Panc1 (cell line): ENCODE results near the gene ESYT2. TPM values are rescaled to one million over a fixed set of nuclear protein-coding genes. Genes with fewer than 3 reads are reported as not detected.

Experiments used
- ATAC-seq: fragments of 200-7000 bp; cut with Tn5 transposase; 2 replicates; pipeline ENCODE4 v1.9.1; 2020; ENCODE audit warnings: mild to moderate bottlenecking, moderate library complexity
- BruUV-seq: library from RNA; stranded (reverse); fragments of 400-500 nt; replicated peaks from 2 replicates; lab custom pipeline; 2021; lab: Mats Ljungman, UMichigan
- CTCF ChIA-PET: fragments of 300-600 bp; sonication (Branson Sonifier 250); formaldehyde crosslinking; loops from one replicate; lab custom pipeline; 2022; ENCODE audit warnings: antibody characterized with exemption; lab: Charles Lee
- POLR2A ChIA-PET: fragments of 300-600 bp; sonication (Branson Sonifier 250); formaldehyde crosslinking; loops from one replicate; lab custom pipeline; 2022; ENCODE audit warnings: antibody characterized with exemption; lab: Charles Lee
- DNase-seq: peaks from one replicate; pipeline ENCODE4 v3.0.0-alpha.2; 2010; ENCODE audit warnings: low read depth, low spot score
- H3K27ac ChIP-seq: 2 replicates; pipeline ENCODE4 v1.5.1; 2011; ENCODE audit warnings: mild to moderate bottlenecking, low read length, inconsistent platforms
- H3K27me3 ChIP-seq: fragments of 200-500 bp; sonication (Bioruptor generic); 2 replicates; pipeline ENCODE4 v1.6.0; 2014; ENCODE audit warnings: low read length, inconsistent platforms; ENCODE audit not compliant: control insufficient read depth, insufficient read depth
- H3K36me3 ChIP-seq: fragments of 200-500 bp; sonication (Bioruptor generic); 2 replicates; pipeline ENCODE4 v1.5.1; 2014; ENCODE audit warnings: inconsistent platforms, mild to moderate bottlenecking, low read length, moderate library complexity; ENCODE audit not compliant: control insufficient read depth, insufficient read depth
- H3K4me1 ChIP-seq: 2 replicates; pipeline ENCODE4 v1.5.1; 2011; ENCODE audit warnings: inconsistent platforms, mild to moderate bottlenecking, low read length, moderate library complexity; ENCODE audit not compliant: control insufficient read depth, insufficient read depth
- H3K4me3 ChIP-seq, 2 experiments: 2 replicates each; pipeline ENCODE4 v1.5.1; 2011 to 2012; ENCODE audit warnings: low read depth in 2 of 2, low read length in 2 of 2, mild to moderate bottlenecking in 2 of 2, inconsistent platforms in 1 of 2, moderate library complexity in 1 of 2
- H3K9me3 ChIP-seq: fragments of 200-500 bp; sonication (Bioruptor generic); 2 replicates; pipeline ENCODE4 v1.5.1; 2014; ENCODE audit warnings: low read depth, mild to moderate bottlenecking, inconsistent platforms, low read length, moderate library complexity; ENCODE audit not compliant: control insufficient read depth, insufficient read depth
- POLR2AphosphoS5 ChIP-seq: IDR thresholded peaks from 2 replicates; pipeline ENCODE4 v1.6.1; 2012; ENCODE audit warnings: mild to moderate bottlenecking, low read depth, low read length, moderate library complexity
- SIN3A ChIP-seq: IDR thresholded peaks from 2 replicates; pipeline ENCODE4 v1.6.1; 2012; ENCODE audit warnings: low read depth, mild to moderate bottlenecking, low read length, moderate library complexity, borderline replicate concordance; ENCODE audit not compliant: insufficient read depth
- TCF7L2 ChIP-seq: IDR thresholded peaks from 2 replicates; pipeline ENCODE4 v1.6.1; 2011; ENCODE audit warnings: mild to moderate bottlenecking, low read depth, low read length, inconsistent platforms
- in situ Hi-C: cut with HindIII; loops from 2 replicates; pipeline ENCODE4 v1.10.0; 2016; ENCODE audit warnings: low sequenced_read_pairs, low pct_unique_long_range_greater_than_20kb
- intact Hi-C: fragments of 100-400 bp; cut with micrococcal nuclease; formaldehyde crosslinking; loops from one replicate; pipeline ENCODE4 v1.10.0; 2022; ENCODE audit not compliant: unreplicated experiment
- total RNA-seq: library from RNA; stranded (reverse); gene quantifications from one replicate; pipeline ENCODE4 v1.2.1, GENCODE V29; 2021; ENCODE audit not compliant: unreplicated experiment
- TF ChIP-seq, protein P1 (sequence below), 2 experiments: IDR thresholded peaks; 2 replicates each; pipeline ENCODE4 v1.6.1; 2011 to 2012; ENCODE audit warnings: low read depth in 2 of 2, control low read depth in 1 of 2, low read length in 1 of 2, mild to moderate bottlenecking in 1 of 2, moderate library complexity in 1 of 2; ENCODE audit not compliant: insufficient read depth in 1 of 2
- TF ChIP-seq, protein P2 (sequence below): fragments of 450-650 bp; IDR thresholded peaks from 2 replicates; pipeline ENCODE4 v1.5.1; 2017; ENCODE audit warnings: mild to moderate bottlenecking

The ESYT2 gene
- total RNA-seq, 1 experiment from 2014 or later: 92.7 TPM

DNA sequence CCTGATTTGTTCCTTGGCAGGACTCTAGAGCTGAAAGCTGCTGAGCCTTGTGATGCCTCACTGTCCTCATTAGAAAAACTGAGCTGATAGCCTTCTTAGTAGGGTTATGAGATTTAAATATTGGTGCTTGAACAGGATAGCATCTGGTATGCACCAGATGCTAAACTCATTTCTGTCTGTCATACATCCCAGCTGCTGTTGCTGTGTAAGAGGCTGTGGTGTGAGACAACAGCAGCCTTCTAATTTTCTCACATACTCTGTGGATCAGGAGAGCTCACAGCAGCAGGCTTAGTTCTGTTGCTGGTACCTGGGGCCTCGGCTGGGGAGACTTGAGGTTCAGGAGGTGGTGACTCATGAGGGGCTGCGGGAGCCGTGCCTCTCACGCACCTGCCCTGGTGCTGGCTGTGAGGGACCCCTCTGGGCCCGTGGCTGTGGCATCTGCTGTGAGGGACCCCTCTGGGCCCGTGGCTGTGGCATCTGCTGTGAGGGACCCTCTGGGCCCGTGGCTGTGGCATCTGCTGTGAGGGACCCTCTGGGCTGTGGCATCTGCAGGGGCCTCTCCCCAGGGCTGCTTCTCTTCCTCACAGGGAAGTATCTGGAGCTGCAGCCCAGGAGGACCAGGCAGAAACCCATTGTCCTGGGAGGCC is 39.6 kb upstream of the ESYT2 start:
- Histone ChIP-seq H3K36me3 (no peaks in the 10 kb centered on the region), H3K27me3 (no peaks in the 10 kb centered on the region), H3K27ac (no peak overlapping the region), H3K9me3 (no peaks in the 10 kb centered on the region), H3K4me3 (no peak overlapping the region), H3K4me1 (peaks cover 19% of the 10 kb centered on the region)
- POLR2A ChIA-PET: interaction anchor here (0.5 kb wide), 1 partner anchor 38 kb away, joined by 9 read pairs; no protein-coding TSS in a partner anchor
- CTCF ChIA-PET: no interaction called here
- DNase-seq (no peak), ATAC-seq (no peak)
- no peak for TF ChIP-seq TCF7L2
- no peak for TF ChIP-seq SIN3A
- TF ChIP-seq, protein P1, sequence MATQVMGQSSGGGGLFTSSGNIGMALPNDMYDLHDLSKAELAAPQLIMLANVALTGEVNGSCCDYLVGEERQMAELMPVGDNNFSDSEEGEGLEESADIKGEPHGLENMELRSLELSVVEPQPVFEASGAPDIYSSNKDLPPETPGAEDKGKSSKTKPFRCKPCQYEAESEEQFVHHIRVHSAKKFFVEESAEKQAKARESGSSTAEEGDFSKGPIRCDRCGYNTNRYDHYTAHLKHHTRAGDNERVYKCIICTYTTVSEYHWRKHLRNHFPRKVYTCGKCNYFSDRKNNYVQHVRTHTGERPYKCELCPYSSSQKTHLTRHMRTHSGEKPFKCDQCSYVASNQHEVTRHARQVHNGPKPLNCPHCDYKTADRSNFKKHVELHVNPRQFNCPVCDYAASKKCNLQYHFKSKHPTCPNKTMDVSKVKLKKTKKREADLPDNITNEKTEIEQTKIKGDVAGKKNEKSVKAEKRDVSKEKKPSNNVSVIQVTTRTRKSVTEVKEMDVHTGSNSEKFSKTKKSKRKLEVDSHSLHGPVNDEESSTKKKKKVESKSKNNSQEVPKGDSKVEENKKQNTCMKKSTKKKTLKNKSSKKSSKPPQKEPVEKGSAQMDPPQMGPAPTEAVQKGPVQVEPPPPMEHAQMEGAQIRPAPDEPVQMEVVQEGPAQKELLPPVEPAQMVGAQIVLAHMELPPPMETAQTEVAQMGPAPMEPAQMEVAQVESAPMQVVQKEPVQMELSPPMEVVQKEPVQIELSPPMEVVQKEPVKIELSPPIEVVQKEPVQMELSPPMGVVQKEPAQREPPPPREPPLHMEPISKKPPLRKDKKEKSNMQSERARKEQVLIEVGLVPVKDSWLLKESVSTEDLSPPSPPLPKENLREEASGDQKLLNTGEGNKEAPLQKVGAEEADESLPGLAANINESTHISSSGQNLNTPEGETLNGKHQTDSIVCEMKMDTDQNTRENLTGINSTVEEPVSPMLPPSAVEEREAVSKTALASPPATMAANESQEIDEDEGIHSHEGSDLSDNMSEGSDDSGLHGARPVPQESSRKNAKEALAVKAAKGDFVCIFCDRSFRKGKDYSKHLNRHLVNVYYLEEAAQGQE (IDR thresholded peaks at IDR 0.05; ENCODE audit: insufficient read depth in 1 of 2, low read depth in 2 of 2, low read length in 1 of 2): no peak
- TF ChIP-seq, protein P2, sequence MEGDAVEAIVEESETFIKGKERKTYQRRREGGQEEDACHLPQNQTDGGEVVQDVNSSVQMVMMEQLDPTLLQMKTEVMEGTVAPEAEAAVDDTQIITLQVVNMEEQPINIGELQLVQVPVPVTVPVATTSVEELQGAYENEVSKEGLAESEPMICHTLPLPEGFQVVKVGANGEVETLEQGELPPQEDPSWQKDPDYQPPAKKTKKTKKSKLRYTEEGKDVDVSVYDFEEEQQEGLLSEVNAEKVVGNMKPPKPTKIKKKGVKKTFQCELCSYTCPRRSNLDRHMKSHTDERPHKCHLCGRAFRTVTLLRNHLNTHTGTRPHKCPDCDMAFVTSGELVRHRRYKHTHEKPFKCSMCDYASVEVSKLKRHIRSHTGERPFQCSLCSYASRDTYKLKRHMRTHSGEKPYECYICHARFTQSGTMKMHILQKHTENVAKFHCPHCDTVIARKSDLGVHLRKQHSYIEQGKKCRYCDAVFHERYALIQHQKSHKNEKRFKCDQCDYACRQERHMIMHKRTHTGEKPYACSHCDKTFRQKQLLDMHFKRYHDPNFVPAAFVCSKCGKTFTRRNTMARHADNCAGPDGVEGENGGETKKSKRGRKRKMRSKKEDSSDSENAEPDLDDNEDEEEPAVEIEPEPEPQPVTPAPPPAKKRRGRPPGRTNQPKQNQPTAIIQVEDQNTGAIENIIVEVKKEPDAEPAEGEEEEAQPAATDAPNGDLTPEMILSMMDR: no peak
- TF ChIP-seq POLR2AphosphoS5: no peak
- intact Hi-C loops: no loop called here
- BruUV-seq: no TSS peak
- in situ Hi-C loops: no loop called here

DNA sequence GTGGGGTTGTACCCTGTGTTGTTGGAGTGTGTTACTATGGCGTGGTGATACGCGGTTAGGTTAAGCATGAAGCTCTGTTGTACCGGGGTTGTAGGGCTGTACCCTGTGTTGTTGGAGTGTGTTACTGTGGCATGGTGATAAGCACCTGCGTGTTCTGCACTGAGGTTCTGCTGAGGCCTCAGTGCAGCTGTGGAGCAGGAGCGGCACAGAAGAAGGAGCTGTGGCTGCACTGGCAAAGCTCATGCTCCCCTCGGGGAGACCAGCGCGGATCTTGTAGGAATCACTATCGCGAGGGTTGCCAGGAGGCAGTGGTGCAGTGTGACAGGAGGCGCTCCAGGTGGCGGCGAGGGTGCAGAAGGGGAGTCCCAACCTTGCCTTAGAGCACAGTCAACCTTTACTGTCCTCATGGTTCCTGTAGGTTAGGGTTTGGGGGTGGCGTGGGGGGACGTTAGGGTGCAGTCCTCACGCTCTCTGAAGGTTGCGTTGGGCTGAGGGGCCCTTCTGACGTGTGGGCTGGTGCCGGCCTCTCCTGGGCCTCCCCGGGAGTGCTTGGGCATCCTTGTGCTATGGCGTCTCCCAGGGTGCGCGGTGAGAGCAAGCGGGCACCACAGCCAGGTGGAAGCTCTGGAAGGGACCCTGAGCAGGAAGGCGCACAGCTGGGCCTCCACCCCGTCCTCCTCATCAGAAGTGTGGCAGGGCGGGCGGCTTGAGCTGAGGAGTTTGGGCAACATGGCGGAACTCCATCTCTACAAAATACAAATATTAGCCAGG is 38.1 kb upstream of the ESYT2 start:
- peaks cover 21% of the 10 kb centered on the region for H3K4me1 ChIP-seq
- POLR2A ChIA-PET: no interaction called here
- TF ChIP-seq TCF7L2 (no peak), SIN3A (no peak), POLR2AphosphoS5 (no peak)
- TF ChIP-seq, protein P2: no peak
- TF ChIP-seq, protein P1 (IDR thresholded peaks at IDR 0.05; ENCODE audit: insufficient read depth in 1 of 2, low read depth in 2 of 2, low read length in 1 of 2): no peak
- H3K27me3 ChIP-seq: no peaks in the 10 kb centered on the region
- ATAC-seq: no peak
- H3K4me3 ChIP-seq: no peak overlapping the region
- H3K36me3 ChIP-seq: no peaks in the 10 kb centered on the region
- intact Hi-C loops (no loop called here), in situ Hi-C loops (no loop called here)
- H3K9me3 ChIP-seq: no peaks in the 10 kb centered on the region
- H3K27ac ChIP-seq: no peak overlapping the region
- CTCF ChIA-PET: no interaction called here
- no TSS peak for BruUV-seq
- no peak for DNase-seq
